Measurements from ENCODE around the gene GXYLT1.

DNA sequence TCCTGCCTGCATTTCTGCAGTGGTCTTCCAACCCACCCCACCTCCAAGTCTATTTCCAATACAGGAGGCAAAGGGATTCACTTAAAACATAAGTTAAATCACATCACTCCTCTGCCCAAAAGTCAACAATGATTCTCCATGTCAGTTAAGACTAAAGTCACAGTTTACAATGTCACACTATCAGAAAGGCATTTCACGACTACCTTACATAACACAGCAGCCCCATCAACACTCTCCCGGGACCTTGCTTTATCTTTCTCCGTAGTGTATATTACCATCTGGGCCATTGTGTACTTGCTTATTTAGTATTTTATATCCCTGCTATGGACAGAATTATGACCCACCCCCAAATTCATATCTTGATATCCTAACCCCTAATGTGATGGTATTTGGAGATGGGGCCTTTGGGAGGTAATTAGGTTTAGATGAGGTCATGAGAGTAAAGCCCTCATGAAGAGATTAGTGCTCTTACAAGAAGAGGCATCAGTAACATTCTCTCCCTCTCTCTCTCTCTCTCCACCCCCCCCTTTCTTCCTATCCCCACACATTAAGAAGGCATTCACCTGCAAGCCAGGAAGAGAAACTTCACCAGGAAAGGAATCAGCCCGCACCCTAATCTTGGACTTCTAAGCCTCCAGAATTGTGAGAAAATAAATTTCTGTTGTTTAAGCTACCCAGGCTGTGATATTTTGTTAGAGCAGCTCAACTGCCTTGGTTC, 112.7 kb downstream of the GXYLT1 start:
- no peak for TF ChIP-seq POLR2AphosphoS5 (IDR thresholded peaks at IDR 0.05; ENCODE audit: insufficient read depth, low read depth, low read length)
- TF ChIP-seq, protein P1, sequence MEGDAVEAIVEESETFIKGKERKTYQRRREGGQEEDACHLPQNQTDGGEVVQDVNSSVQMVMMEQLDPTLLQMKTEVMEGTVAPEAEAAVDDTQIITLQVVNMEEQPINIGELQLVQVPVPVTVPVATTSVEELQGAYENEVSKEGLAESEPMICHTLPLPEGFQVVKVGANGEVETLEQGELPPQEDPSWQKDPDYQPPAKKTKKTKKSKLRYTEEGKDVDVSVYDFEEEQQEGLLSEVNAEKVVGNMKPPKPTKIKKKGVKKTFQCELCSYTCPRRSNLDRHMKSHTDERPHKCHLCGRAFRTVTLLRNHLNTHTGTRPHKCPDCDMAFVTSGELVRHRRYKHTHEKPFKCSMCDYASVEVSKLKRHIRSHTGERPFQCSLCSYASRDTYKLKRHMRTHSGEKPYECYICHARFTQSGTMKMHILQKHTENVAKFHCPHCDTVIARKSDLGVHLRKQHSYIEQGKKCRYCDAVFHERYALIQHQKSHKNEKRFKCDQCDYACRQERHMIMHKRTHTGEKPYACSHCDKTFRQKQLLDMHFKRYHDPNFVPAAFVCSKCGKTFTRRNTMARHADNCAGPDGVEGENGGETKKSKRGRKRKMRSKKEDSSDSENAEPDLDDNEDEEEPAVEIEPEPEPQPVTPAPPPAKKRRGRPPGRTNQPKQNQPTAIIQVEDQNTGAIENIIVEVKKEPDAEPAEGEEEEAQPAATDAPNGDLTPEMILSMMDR (IDR thresholded peaks at IDR 0.05; ENCODE audit: extremely low read depth in 1 of 2, insufficient read depth in 1 of 2, low read depth in 1 of 2, low read length in 2 of 2), result no peak
- no peak for TF ChIP-seq JUN (IDR thresholded peaks at IDR 0.05; ENCODE audit: borderline replicate concordance, insufficient read depth, insufficient read length, low read depth)
- TF ChIP-seq, protein P2, sequence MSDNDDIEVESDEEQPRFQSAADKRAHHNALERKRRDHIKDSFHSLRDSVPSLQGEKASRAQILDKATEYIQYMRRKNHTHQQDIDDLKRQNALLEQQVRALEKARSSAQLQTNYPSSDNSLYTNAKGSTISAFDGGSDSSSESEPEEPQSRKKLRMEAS (IDR thresholded peaks at IDR 0.05; ENCODE audit: insufficient read depth, insufficient read length), result no peak
- TF ChIP-seq MYC (IDR thresholded peaks at IDR 0.05; ENCODE audit: low read depth, low read length), result no peak
